ENCODE results near the gene ERVW-1. TPM values are rescaled to one million over a fixed set of nuclear protein-coding genes. Genes with fewer than 3 reads are reported as not detected.
"Not testable (repeated sequence)": the region's sequence is repeated elsewhere in the genome, so short reads cannot be mapped to it uniquely, and the experiment has no call there.

The ERVW-1 gene
- total and polyA plus RNA-seq, 3 experiments from 2014 or later = not detected

- peak; percentile 45 to 79 (median 65) for DNase-seq
- Mint-ChIP-seq H3K4me1 (peaks cover 12 to 37% (median 20%) of the 10 kb centered on the region in 3 donors), H3K4me3 (peak overlapping the region; percentile 91 to 99 (median 96)), H3K36me3 (peaks cover 0 to 31% (median 9%) of the 10 kb centered on the region in 3 donors), H3K27me3 (no peaks in the 10 kb centered on the region), H3K27ac (peak overlapping the region; percentile 96 to 99 (median 98)), H3K9me3 (no peaks in the 10 kb centered on the region)
- Histone ChIP-seq H3K4me1 (ENCODE audit: insufficient read depth, low read length) (peaks cover 14% of the 10 kb centered on the region), H3K27me3 (ENCODE audit: insufficient read depth, low read length, poor library complexity, severe bottlenecking) (no peaks in the 10 kb centered on the region), H3K36me3 (ENCODE audit: insufficient read depth, low read length) (no peaks in the 10 kb centered on the region), H3K27ac (ENCODE audit: low read depth, low read length) (peak overlapping the region; percentile 93), H3K4me3 (ENCODE audit: low read length) (peak overlapping the region; percentile 91), H3K9me3 (ENCODE audit: low read length) (no peaks in the 10 kb centered on the region)
- ChIA-PET CTCF (interaction anchor here (1.5 to 6.1 kb wide), 14 partner anchors 10 to 618 kb away, joined by 3 to 107 read pairs (median 10); partner anchors contain the start of genes AKAP9, ANKIB1, CYP51A1 and KRIT1), POLR2A (interaction anchor here (0.8 to 3.5 kb wide), 9 partner anchors 13 to 568 kb away, joined by 3 to 32 read pairs (median 10); partner anchors contain the start of genes AKAP9, ANKIB1, CYP51A1 and KRIT1)
Observed at GRCh38 chr7:92448205-92448747, 29.5 kb downstream of the ERVW-1 start.

GRCh38 chr7:92447345-92448204 is 30.2 kb downstream of the ERVW-1 start, which contains the start of gene GATAD1:
GATAD1 (plus strand) TSS chr7:92447482; CDS start chr7:92447730, 248 bp downstream.
- ChIA-PET CTCF (interaction anchor here (0.5 to 6.1 kb wide), 24 partner anchors 9 to 1988 kb away, joined by 3 to 107 read pairs (median 6); partner anchors contain the start of genes AKAP9, ANKIB1, CYP51A1 and KRIT1), POLR2A (interaction anchor here (0.6 to 3.5 kb wide), 11 partner anchors 14 to 567 kb away, joined by 3 to 32 read pairs (median 9); partner anchors contain the start of genes AKAP9, ANKIB1, CYP51A1 and KRIT1)
- peak; percentile 68 to 88 (median 83) for DNase-seq
- Mint-ChIP-seq H3K4me1 (peaks cover 12 to 37% (median 20%) of the 10 kb centered on the region in 3 donors), H3K36me3 (peaks cover 0 to 28% (median 6%) of the 10 kb centered on the region in 3 donors), H3K27ac (peak within 1 kb of the TSS; percentile 96 to 99 (median 98)), H3K9me3 (no peaks in the 10 kb centered on the region), H3K27me3 (no peaks in the 10 kb centered on the region), H3K4me3 (peak within 1 kb of the TSS; percentile 91 to 99 (median 96))
- Histone ChIP-seq H3K36me3 (ENCODE audit: insufficient read depth, low read length) (no peaks in the 10 kb centered on the region), H3K4me1 (ENCODE audit: insufficient read depth, low read length) (peaks cover 14% of the 10 kb centered on the region), H3K27me3 (ENCODE audit: insufficient read depth, low read length, poor library complexity, severe bottlenecking) (no peaks in the 10 kb centered on the region), H3K27ac (ENCODE audit: low read depth, low read length) (peak within 1 kb of the TSS; percentile 93), H3K4me3 (ENCODE audit: low read length) (peak within 1 kb of the TSS; percentile 91), H3K9me3 (ENCODE audit: low read length) (no peaks in the 10 kb centered on the region)

GRCh38 chr7:92446869-92447344 is 30.8 kb downstream of the ERVW-1 start:
- Histone ChIP-seq H3K9me3 (ENCODE audit: low read length) (no peaks in the 10 kb centered on the region), H3K4me1 (ENCODE audit: insufficient read depth, low read length) (peaks cover 14% of the 10 kb centered on the region), H3K27me3 (ENCODE audit: insufficient read depth, low read length, poor library complexity, severe bottlenecking) (no peaks in the 10 kb centered on the region), H3K27ac (ENCODE audit: low read depth, low read length) (peak overlapping the region; percentile 93), H3K4me3 (ENCODE audit: low read length) (peak overlapping the region; percentile 91), H3K36me3 (ENCODE audit: insufficient read depth, low read length) (no peaks in the 10 kb centered on the region)
- ChIA-PET CTCF (interaction anchor here (0.5 to 6.1 kb wide), 23 partner anchors 8 to 1988 kb away, joined by 3 to 107 read pairs (median 6); partner anchors contain the start of genes AKAP9, ANKIB1, CYP51A1 and KRIT1), POLR2A (interaction anchor here (0.6 to 3.5 kb wide), 7 partner anchors 22 to 506 kb away, joined by 3 to 32 read pairs (median 14); partner anchors contain the start of genes AKAP9, ANKIB1, CYP51A1 and KRIT1)
- H3K27ac Mint-ChIP-seq = peak overlapping the region; percentile 88 to 99 (median 93)
- peaks cover 0 to 22% (median 6%) of the 10 kb centered on the region in 3 donors for H3K36me3 Mint-ChIP-seq
- peak overlapping the region; percentile 87 to 99 (median 93) for H3K4me3 Mint-ChIP-seq
- DNase-seq = no peak
- no peaks in the 10 kb centered on the region for H3K9me3 Mint-ChIP-seq
- H3K4me1 Mint-ChIP-seq = peaks cover 12 to 37% (median 20%) of the 10 kb centered on the region in 3 donors
- no peaks in the 10 kb centered on the region for H3K27me3 Mint-ChIP-seq

GRCh38 chr7:92442720-92443119 is 35.0 kb downstream of the ERVW-1 start:
- DNase-seq; H3K4me3 ChIP-seq (ENCODE audit: low read length); H3K27ac ChIP-seq (ENCODE audit: low read depth, low read length); H3K36me3 Mint-ChIP-seq; H3K27me3 ChIP-seq (ENCODE audit: insufficient read depth, low read length, poor library complexity, severe bottlenecking); CTCF ChIA-PET; H3K4me3 Mint-ChIP-seq; H3K27me3 Mint-ChIP-seq; H3K4me1 ChIP-seq (ENCODE audit: insufficient read depth, low read length); H3K36me3 ChIP-seq (ENCODE audit: insufficient read depth, low read length); H3K9me3 ChIP-seq (ENCODE audit: low read length); POLR2A ChIA-PET; H3K9me3 Mint-ChIP-seq: not testable (repeated sequence)
- H3K4me1 Mint-ChIP-seq = peaks cover 1 to 16% (median 10%) of the 10 kb centered on the region in 3 donors
- peak overlapping the region in 2 of 8 donors; percentile 3 to 55 for H3K27ac Mint-ChIP-seq

GRCh38 chr7:92437956-92438491 is 39.7 kb downstream of the ERVW-1 start:
- Histone ChIP-seq H3K4me1 (ENCODE audit: insufficient read depth, low read length) (no peaks in the 10 kb centered on the region), H3K27ac (ENCODE audit: low read depth, low read length) (no peak overlapping the region), H3K9me3 (ENCODE audit: low read length) (no peaks in the 10 kb centered on the region), H3K27me3 (ENCODE audit: insufficient read depth, low read length, poor library complexity, severe bottlenecking) (no peaks in the 10 kb centered on the region), H3K4me3 (ENCODE audit: low read length) (no peak overlapping the region), H3K36me3 (ENCODE audit: insufficient read depth, low read length) (no peaks in the 10 kb centered on the region)
- Mint-ChIP-seq H3K27ac (peak overlapping the region in 1 of 8 donors; percentile 11), H3K27me3 (peaks cover 0 to 6% of the 10 kb centered on the region in 2 donors), H3K36me3 (no peaks in the 10 kb centered on the region), H3K9me3 (no peaks in the 10 kb centered on the region), H3K4me1 (no peaks in the 10 kb centered on the region), H3K4me3 (peak overlapping the region in 1 of 7 donors; percentile 10)
- no peak for DNase-seq
- ChIA-PET CTCF (interaction anchor here (0.6 to 1.6 kb wide), 4 partner anchors 9 to 17 kb away, joined by 3 to 4 read pairs (median 4); partner anchors contain the start of gene GATAD1), POLR2A (interaction anchor here (0.6 kb wide), 1 partner anchor 47 kb away, joined by 4 read pairs; no protein-coding TSS in a partner anchor)

GRCh38 chr7:92436612-92437445 is 40.9 kb downstream of the ERVW-1 start:
- Mint-ChIP-seq H3K27me3 (peaks cover 0 to 6% of the 10 kb centered on the region in 2 donors), H3K4me1 (no peaks in the 10 kb centered on the region), H3K9me3 (no peaks in the 10 kb centered on the region), H3K27ac (no peak overlapping the region), H3K4me3 (no peak overlapping the region), H3K36me3 (no peaks in the 10 kb centered on the region)
- ChIA-PET CTCF (no interaction called here), POLR2A (no interaction called here)
- no peak for DNase-seq
- Histone ChIP-seq H3K9me3 (ENCODE audit: low read length) (no peaks in the 10 kb centered on the region), H3K27me3 (ENCODE audit: insufficient read depth, low read length, poor library complexity, severe bottlenecking) (no peaks in the 10 kb centered on the region), H3K27ac (ENCODE audit: low read depth, low read length) (no peak overlapping the region), H3K36me3 (ENCODE audit: insufficient read depth, low read length) (no peaks in the 10 kb centered on the region), H3K4me1 (ENCODE audit: insufficient read depth, low read length) (no peaks in the 10 kb centered on the region), H3K4me3 (ENCODE audit: low read length) (no peak overlapping the region)

- H3K27ac ChIP-seq (ENCODE audit: low read depth, low read length) = no peak overlapping the region
- H3K36me3 Mint-ChIP-seq = no peaks in the 10 kb centered on the region
- H3K36me3 ChIP-seq (ENCODE audit: insufficient read depth, low read length) = no peaks in the 10 kb centered on the region
- H3K4me3 ChIP-seq (ENCODE audit: low read length) = no peak overlapping the region
- CTCF ChIA-PET = interaction anchor here (1.3 kb wide), 1 partner anchor 12 kb away, joined by 3 read pairs; the partner anchor contains the start of gene GATAD1
- no peaks in the 10 kb centered on the region for H3K9me3 ChIP-seq (ENCODE audit: low read length)
- peak overlapping the region in 1 of 8 donors; percentile 1 for H3K27ac Mint-ChIP-seq
- H3K27me3 ChIP-seq (ENCODE audit: insufficient read depth, low read length, poor library complexity, severe bottlenecking) = no peaks in the 10 kb centered on the region
- DNase-seq = no peak
- peaks cover 0 to 6% of the 10 kb centered on the region in 2 donors for H3K27me3 Mint-ChIP-seq
- H3K4me3 Mint-ChIP-seq = no peak overlapping the region
- no peaks in the 10 kb centered on the region for H3K4me1 Mint-ChIP-seq
- H3K9me3 Mint-ChIP-seq = no peaks in the 10 kb centered on the region
- POLR2A ChIA-PET = no interaction called here
- H3K4me1 ChIP-seq (ENCODE audit: insufficient read depth, low read length) = no peaks in the 10 kb centered on the region
Observed at GRCh38 chr7:92435542-92435941, 42.2 kb downstream of the ERVW-1 start.
